Measurements from ENCODE around the gene COX8C. TPM values are rescaled to one million over a fixed set of nuclear protein-coding genes. Genes with fewer than 3 reads are reported as not detected.

The COX8C gene
- total RNA-seq, 1 experiment from 2014 or later: not detected

DNA sequence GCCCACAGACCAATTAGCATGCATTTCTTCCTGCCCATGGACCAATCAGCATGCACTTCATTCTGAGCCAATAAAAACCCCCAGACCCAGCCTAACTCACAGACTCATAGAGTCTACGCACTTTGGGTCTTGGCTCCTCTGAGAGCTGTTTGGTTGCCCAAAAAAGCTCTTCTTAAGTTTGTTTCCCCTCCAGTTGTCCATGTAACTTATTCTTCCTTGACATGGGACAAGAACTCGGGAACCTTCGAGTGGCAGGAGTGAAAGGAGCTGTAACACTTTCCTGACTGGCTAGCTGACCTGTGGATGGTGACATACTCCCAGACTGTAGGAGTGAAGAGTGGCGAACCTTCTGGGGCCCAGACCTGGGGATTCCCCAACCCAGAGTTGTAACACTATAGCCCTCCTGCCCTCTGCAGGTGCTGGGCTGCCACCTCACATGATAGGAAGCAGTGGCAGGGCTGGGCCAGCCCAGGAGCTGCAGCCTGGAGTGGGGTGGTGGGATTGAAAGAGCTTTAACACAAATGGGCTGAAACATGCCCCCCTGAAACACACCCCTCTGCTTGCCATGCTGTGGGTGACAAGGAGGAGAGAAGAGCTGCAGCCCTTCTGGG lies 9.7 kb upstream of the COX8C start:
- H3K27me3 ChIP-seq (ENCODE audit: low read length): no peaks in the 10 kb centered on the region
- H2AFZ ChIP-seq (ENCODE audit: low read length): no peak overlapping the region
- TF ChIP-seq, protein P1, sequence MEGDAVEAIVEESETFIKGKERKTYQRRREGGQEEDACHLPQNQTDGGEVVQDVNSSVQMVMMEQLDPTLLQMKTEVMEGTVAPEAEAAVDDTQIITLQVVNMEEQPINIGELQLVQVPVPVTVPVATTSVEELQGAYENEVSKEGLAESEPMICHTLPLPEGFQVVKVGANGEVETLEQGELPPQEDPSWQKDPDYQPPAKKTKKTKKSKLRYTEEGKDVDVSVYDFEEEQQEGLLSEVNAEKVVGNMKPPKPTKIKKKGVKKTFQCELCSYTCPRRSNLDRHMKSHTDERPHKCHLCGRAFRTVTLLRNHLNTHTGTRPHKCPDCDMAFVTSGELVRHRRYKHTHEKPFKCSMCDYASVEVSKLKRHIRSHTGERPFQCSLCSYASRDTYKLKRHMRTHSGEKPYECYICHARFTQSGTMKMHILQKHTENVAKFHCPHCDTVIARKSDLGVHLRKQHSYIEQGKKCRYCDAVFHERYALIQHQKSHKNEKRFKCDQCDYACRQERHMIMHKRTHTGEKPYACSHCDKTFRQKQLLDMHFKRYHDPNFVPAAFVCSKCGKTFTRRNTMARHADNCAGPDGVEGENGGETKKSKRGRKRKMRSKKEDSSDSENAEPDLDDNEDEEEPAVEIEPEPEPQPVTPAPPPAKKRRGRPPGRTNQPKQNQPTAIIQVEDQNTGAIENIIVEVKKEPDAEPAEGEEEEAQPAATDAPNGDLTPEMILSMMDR (conservative IDR thresholded peaks at IDR 0.05; ENCODE audit: low read depth, low read length): no peak
- TF ChIP-seq EZH2phosphoT487 (IDR thresholded peaks at IDR 0.05; ENCODE audit: borderline replicate concordance, low read length): no peak
- no peak for TF ChIP-seq EZH2 (IDR thresholded peaks at IDR 0.05; ENCODE audit: low read length, unreplicated experiment)
- no peak overlapping the region for H3K27ac ChIP-seq (ENCODE audit: low read length)
- no peaks in the 10 kb centered on the region for H3K9me3 ChIP-seq (ENCODE audit: low read length)
- no peak for ATAC-seq
- no peak overlapping the region for H3K4me2 ChIP-seq (ENCODE audit: low read length)
- peaks cover 17% of the 10 kb centered on the region for H3K79me2 ChIP-seq (ENCODE audit: low read length)
- intact Hi-C loops (cut with micrococcal nuclease): no loop called here
- H3K9ac ChIP-seq (ENCODE audit: low read length): no peak overlapping the region
- no peaks in the 10 kb centered on the region for H3F3A ChIP-seq (ENCODE audit: low read length, unreplicated experiment)
- BruUV-seq (replicated peaks): no TSS peak
- DNase-seq: no peak
- no peaks in the 10 kb centered on the region for H4K20me1 ChIP-seq (ENCODE audit: low read length)
- H3K4me1 ChIP-seq (ENCODE audit: insufficient read depth, low read length): peaks cover 14% of the 10 kb centered on the region
- H3K4me3 ChIP-seq (ENCODE audit: low read length): no peak overlapping the region
- no peaks in the 10 kb centered on the region for H3K36me3 ChIP-seq (ENCODE audit: low read depth, low read length)
- H3K9me2 ChIP-seq (replicated peaks; ENCODE audit: low read length): no peaks in the 10 kb centered on the region
- ChIA-PET POLR2A (ENCODE audit: unreplicated experiment) (no interaction called here), CTCF (no interaction called here)

DNA sequence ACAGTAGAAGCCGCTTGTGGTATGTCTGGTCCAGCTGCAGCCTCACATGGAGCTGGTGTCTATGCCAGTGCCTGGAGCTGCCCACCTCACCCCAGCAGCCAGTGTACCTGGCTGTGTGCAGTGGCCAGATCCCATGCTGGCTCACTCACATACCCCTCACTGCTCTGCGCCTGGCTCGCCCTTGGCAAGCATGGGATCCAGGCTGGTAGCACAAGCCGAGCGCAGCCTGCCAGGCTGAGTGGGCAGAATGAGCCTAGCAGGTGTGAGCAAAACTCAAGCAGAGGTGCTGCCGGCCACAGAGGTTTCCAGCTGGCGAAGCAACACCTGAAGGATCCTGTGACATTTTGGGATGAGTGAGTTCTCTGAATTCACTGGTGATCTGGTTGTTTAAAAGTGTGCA lies 9.1 kb upstream of the COX8C start:
- Histone ChIP-seq H3K79me2 (ENCODE audit: low read length) (peaks cover 11% of the 10 kb centered on the region), H3K36me3 (ENCODE audit: low read depth, low read length) (no peaks in the 10 kb centered on the region), H3K9me2 (replicated peaks; ENCODE audit: low read length) (no peaks in the 10 kb centered on the region), H3K9me3 (ENCODE audit: low read length) (no peaks in the 10 kb centered on the region), H4K20me1 (ENCODE audit: low read length) (no peaks in the 10 kb centered on the region), H2AFZ (ENCODE audit: low read length) (no peak overlapping the region), H3K27ac (ENCODE audit: low read length) (no peak overlapping the region), H3K4me1 (ENCODE audit: insufficient read depth, low read length) (peaks cover 14% of the 10 kb centered on the region), H3K4me2 (ENCODE audit: low read length) (no peak overlapping the region), H3K27me3 (ENCODE audit: low read length) (no peaks in the 10 kb centered on the region), H3F3A (ENCODE audit: low read length, unreplicated experiment) (no peaks in the 10 kb centered on the region), H3K4me3 (ENCODE audit: low read length) (no peak overlapping the region), H3K9ac (ENCODE audit: low read length) (no peak overlapping the region)
- DNase-seq (no peak), ATAC-seq (no peak)
- CTCF ChIA-PET: no interaction called here
- TF ChIP-seq, protein P1 (conservative IDR thresholded peaks at IDR 0.05; ENCODE audit: low read depth, low read length): no peak
- TF ChIP-seq EZH2phosphoT487 (IDR thresholded peaks at IDR 0.05; ENCODE audit: borderline replicate concordance, low read length) (no peak), EZH2 (IDR thresholded peaks at IDR 0.05; ENCODE audit: low read length, unreplicated experiment) (no peak)
- BruUV-seq (replicated peaks): no TSS peak
- intact Hi-C loops (cut with micrococcal nuclease): no loop called here
- POLR2A ChIA-PET (ENCODE audit: unreplicated experiment): no interaction called here

DNA sequence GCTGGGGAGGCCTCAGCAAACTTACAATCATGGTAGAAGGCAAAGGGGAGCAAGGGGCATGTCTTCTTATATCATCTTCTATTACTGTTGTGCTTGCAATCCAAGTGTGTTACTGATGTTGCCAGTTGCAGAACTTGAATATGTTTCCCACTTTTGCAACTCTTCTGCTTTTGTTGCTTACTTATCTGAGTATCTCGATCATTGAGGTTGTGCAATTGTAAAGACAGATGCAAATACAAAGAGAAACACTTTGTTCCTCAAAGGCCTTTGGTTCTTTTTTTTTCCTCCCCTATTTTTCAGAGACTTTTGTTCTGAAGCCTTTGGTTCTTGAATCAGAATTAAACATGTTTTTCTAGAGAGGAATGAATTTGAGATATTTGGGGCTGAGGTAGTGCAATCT lies 3.7 kb upstream of the COX8C start:
- DNase-seq (no peak), ATAC-seq (no peak)
- CTCF ChIA-PET: no interaction called here
- TF ChIP-seq EZH2 (IDR thresholded peaks at IDR 0.05; ENCODE audit: low read length, unreplicated experiment) (no peak), EZH2phosphoT487 (IDR thresholded peaks at IDR 0.05; ENCODE audit: borderline replicate concordance, low read length) (no peak)
- TF ChIP-seq, protein P1 (conservative IDR thresholded peaks at IDR 0.05; ENCODE audit: low read depth, low read length): no peak
- intact Hi-C loops (cut with micrococcal nuclease): no loop called here
- Histone ChIP-seq H3K4me2 (ENCODE audit: low read length) (no peak overlapping the region), H3K9me2 (replicated peaks; ENCODE audit: low read length) (no peaks in the 10 kb centered on the region), H3F3A (ENCODE audit: low read length, unreplicated experiment) (no peaks in the 10 kb centered on the region), H3K27ac (ENCODE audit: low read length) (no peak overlapping the region), H3K79me2 (ENCODE audit: low read length) (no peaks in the 10 kb centered on the region), H3K4me1 (ENCODE audit: insufficient read depth, low read length) (no peaks in the 10 kb centered on the region), H3K9me3 (ENCODE audit: low read length) (no peaks in the 10 kb centered on the region), H3K27me3 (ENCODE audit: low read length) (no peaks in the 10 kb centered on the region), H4K20me1 (ENCODE audit: low read length) (no peaks in the 10 kb centered on the region), H3K4me3 (ENCODE audit: low read length) (no peak overlapping the region), H3K9ac (ENCODE audit: low read length) (no peak overlapping the region), H2AFZ (ENCODE audit: low read length) (no peak overlapping the region), H3K36me3 (ENCODE audit: low read depth, low read length) (no peaks in the 10 kb centered on the region)
- no TSS peak for BruUV-seq (replicated peaks)
- POLR2A ChIA-PET (ENCODE audit: unreplicated experiment): no interaction called here
